NOMO-1 (cell line): ENCODE measurements around the gene DOK1.
"Not testable (repeated sequence)": the region's sequence is repeated elsewhere in the genome, so short reads cannot be mapped to it uniquely, and the experiment has no call there.

ENCODE experiments used
- DNase-seq, 2 experiments: peaks; one replicate each; lab custom pipeline; 2025; ENCODE audit not compliant: unreplicated experiment in 2 of 2; lab: John Stamatoyannopoulos, UW

The DOK1 gene

DNA sequence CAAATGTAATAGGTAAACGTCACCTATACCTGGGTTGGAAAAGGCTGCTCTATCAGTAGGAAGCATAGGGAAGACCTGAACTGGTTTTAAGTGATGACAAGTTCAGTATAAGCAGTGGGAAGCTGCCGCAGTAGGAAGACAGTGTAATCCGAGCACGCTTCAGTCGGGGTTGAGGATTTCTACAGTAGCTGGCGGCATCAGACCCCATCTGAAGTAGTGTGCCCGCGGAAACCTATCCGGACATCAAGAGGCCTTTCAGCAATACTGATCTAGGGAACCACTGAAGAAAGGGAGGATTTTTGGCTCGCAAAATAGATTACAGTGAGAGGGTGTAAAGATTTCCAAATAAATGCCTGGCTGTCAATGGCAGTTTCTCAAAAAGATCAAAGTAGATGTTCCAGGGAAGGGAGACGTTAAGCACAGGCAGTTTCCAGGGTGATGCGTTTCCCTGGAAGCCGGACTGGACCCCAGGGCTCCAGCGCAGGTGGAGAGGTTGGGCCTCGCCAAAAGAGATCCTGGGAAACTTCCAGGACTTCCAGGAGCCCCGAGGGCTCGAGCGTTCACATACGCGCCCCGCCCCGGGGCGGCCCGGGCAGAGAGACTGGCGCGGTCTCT is 6.1 kb upstream of the DOK1 start:
- DNase-seq: no peak

GRCh38 chr2:74548900-74549826 is 5.4 kb upstream of the DOK1 start:
- peak; percentile 33 to 37 for DNase-seq

DNA sequence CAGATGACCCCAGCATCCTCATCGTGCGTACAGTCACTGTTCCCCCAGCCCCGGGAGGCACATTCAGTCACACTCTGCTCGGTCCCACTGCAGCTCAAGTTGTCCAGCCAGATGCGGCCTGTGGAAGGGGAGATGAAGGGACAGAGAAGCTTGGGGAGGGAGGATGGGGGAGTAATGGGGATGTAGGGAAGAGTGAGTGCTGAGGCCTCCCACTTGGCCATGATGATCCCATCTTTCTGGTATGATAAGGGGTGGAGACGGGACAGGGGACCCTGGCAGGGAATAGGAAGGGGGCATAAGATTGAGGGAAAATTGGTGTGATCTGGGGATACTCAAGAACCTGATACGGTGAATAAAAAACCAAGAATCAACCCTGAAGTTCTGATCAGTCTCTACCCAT is 4.3 kb upstream of the DOK1 start:
- DNase-seq: no peak

- no peak for DNase-seq
These were observed 3.0 kb upstream of the DOK1 start for GRCh38 chr2:74551530-74551929.

DNA sequence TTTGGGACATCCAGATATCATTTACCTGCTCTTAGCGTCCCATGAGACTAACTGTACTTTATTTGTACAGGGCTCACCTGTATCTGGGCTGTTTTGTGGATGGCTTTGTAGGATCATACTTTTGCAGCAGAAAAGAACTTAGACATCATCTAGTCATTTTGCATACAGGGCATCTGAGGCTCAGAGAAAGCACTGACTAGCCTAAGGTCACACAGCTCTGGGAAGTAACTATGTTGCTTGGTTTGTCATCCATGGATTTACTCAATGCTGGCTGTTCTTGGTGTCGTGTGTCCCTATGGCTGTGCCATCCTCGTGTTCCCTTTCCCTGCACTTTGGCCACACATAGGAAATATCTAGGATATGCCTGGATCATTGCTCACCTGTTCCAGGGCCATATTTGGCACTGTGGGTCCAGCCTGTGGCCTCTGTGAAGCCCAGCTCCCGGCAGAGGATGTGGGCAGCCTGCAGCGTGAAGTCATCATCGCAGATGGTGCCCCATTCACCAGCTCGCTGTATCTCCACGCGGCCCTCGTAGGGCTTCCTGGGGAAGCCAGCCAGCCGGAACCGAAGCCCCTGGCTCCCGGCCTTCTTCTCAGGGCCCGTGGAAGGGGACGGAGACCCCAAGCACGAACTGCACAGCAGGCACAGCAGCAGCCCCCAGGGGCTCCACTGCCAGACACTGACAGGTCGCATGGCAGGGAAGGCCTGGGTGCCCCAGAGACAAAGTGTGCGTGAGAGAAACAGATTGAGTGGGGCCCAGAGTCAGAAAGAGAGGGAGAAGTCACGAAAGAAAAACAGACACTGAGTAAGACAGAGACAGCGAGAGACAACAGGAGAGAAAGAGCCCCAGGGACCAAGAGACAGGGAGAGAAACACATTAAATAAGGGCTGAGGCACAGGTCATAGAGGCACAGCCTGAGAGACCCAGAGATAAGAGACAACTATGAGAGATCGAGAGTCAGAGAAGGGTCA is 2.3 kb upstream of the DOK1 start:
- DNase-seq: no peak

DNA sequence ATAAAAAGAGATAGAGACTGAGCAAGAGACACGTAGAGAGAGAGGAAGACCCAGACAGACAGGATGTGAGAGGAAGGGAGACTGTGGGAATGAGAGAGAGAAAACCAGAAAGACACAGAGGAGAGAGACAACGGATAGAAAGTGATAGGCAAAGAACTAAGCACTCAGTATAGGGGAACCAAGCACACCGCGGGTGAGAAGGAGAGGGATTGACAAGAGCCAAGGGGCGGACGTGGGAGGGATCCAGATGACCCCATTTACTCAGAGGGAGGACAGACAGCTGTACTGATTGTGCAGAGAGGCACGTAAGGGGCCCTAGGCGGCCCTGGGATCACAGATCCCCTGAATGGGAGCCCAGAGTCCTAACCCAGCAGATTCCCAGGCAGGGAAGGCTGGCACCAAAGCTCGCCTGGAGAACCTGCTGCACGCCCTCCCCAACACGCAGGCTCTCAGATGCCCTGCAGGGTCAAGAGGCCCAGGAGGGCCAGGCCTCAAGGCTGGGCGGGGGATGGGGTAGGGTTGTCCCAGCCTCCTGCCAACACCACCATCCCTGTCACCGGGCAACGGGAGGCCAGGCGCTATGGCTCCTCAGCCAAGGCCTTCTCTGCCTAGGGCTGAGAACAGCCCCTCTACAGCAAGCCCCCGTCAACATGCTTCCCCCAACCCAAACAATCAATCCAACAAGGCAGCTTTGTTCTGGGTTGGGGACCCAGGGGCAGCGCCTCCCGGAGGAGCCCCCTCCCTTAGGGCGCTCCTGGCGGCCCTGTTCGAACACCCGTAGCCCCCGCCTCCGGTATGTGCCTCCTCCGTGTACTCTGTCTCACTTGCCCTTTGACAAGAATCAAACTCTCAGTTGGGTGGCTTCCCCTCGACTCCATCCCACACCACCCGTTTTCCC is 1.4 kb upstream of the DOK1 start:
- no peak for DNase-seq

DNA sequence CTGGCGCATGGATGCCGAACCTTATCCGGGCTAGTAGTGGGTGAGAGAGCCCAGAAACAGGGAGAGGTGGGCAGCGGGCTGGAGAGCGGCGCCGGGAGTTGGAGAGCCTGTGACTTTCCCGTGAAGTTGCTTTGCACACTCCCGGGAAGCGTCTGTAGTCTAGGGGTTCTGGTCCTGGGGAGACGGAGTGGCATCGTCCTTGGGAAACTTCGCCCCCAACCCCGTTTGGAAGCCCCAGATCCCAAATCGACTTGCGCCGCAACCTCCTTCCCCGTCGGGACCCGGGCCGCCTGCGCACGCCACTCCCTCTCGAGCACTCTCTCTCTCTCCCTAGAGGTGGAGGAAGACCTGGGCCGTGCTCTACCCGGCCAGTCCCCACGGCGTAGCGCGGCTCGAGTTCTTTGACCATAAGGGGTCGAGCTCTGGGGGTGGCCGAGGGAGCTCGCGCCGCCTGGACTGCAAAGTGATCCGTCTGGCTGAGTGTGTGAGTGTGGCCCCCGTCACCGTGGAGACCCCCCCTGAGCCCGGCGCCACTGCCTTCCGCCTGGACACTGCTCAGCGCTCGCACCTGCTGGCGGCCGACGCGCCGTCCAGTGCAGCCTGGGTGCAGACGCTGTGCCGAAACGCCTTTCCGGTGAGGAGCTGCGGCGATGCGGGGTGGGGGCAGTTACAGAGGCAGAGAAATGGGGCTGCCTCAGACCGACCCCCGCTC is 456 bp downstream of the DOK1 start:
- peak; percentile 46 to 53 for DNase-seq

DNA sequence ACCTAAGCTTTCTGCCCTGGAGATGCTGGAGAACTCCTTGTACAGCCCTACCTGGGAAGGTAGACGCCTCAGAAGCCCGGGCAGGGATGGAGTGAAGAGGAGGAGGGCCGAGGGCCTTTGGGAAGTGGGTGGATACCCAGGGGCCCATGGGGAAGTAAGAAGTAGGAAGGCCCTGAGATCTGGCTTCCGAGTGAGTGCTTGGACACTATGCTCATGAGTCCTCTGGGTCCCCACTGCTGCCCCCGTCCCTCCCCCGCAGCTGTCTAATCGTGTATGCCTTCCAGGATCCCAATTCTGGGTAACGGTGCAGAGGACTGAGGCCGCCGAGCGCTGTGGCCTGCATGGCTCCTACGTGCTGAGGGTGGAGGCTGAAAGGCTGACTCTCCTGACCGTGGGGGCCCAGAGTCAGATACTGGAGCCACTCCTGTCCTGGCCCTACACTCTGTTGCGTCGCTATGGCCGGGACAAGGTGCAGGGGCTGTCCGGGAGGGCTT is 1.1 kb downstream of the DOK1 start:
- DNase-seq: peak; percentile 35 to 49

DNA sequence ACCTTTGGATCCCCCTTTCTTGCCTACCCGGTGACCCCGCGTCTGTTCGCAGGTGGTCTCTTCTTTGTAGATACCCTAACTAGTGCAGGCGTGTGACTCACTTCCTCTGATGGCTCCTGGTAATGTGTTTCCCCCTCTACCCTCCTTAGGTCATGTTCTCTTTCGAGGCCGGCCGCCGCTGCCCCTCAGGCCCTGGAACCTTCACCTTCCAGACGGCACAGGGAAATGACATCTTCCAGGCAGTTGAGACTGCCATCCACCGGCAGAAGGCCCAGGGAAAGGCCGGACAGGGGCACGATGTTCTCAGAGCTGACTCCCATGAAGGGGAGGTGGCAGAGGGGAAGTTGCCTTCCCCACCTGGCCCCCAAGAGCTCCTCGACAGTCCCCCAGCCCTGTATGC is 1.6 kb downstream of the DOK1 start:
- DNase-seq: no peak

- DNase-seq: no peak
These were observed 2.4 kb downstream of the DOK1 start for GRCh38 chr2:74556831-74557370.

- no peak for DNase-seq
These were observed 4.0 kb downstream of the DOK1 start for GRCh38 chr2:74558284-74559230.

- no peak for DNase-seq
These were observed 5.4 kb downstream of the DOK1 start for GRCh38 chr2:74559912-74560311.

- no peak for DNase-seq
These were observed 6.1 kb downstream of the DOK1 start for GRCh38 chr2:74560591-74560990.

DNA sequence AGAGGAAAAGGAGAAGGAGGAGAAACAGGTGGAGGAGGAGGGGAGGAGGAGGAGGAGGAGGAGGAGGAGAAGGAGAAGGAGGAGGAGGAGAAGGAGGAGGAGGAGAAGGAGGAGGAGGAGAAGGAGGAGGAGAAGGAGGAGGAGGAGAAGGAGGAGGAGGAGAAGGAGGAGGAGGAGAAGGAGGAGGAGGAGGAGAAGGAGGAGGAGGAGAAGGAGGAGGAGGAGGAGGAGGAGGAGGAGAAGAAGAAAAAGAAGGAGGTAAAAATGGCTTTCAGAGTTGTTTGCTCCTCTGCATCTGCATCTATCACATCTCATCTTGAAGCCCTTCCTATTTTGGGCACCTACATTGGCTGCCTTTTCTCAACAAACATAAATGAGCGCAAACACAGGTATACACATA is 6.5 kb downstream of the DOK1 start:
- not testable (repeated sequence) for DNase-seq

DNA sequence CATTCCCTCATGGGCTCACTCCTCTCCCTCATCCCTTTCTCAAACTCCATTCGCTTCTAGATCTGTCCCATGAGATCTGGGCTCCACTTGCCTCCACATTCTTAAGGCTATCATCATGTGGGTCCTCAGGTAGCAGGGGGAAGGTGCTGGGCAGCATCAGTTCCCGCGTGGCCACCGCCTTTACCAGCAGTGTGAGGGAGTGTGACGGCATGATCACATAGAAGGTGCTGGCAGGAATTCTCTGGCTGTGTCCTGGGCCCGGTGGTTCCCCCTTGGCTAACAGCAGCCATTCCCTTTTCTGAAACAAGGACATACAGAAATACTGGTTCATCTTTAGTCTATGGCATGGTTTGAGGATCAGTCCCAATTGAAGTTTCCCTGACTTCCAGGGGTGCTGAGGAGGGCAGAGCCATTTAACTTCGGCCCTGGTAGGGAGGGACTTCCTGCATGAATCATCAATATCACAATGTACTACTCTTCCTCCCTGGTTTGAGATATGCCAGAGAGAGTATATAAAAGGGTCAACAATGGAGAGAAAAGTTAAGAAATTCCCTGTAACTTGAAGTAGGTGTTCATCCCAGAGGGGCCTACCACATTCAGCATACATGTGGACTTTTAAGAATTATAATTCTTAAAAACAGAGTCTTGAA is 7.7 kb downstream of the DOK1 start:
- no peak for DNase-seq

DNA sequence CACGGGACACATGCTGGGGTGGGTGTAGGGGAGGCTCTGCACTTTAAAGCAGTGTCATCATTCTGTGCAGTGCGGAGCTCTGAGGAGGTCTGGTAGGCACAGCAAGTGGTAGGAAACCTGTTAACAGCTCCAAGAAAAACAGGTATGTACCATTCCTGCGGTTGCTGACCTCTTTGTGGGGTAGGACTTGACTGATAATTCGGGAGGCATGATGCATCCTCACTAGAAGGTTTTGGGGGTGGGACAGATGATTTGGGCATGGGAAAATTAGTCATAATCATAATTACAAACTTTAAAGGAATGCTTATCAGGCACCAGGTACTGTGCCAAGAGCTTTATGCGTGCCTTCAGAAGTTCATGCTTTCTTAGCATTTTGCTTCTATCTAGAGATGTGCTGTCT is 9.7 kb downstream of the DOK1 start:
- no peak for DNase-seq

DNA sequence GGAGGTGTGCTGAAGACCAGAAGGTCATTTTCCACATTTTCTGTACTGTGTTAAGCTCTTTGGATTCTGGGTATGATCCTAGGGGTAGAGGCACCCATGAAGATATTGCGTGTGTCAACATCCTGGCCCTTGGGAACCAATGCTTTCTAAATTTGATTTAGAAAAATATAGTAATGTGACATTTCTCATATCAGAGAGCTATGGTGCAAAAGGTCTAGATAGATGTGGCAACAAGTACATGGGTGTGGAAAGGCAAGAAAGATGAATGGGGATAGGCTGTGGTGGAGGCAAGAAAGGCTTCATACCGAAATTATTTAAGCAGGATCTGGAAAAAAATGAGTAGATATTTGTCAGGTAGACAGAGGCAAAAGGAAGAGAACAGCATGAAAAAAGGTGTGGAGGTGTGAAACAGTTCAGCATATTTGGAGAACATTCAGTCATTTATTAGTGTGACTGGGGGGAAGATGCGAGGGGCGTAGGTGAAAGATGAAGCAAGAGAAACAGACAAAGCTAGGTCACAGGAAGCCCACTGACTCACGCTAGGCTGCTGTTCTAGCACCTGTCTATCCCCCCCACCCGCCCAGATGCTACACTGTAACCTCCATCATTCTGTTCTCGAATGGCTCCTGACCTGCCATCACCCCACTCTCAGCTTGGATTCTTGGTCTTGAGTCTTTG is 11.7 kb downstream of the DOK1 start:
- no peak for DNase-seq
